Natural killer cell (primary cell): Measurements from ENCODE around the gene EIF4EBP3. TPM values are rescaled to one million over a fixed set of nuclear protein-coding genes. Genes with fewer than 3 reads are reported as not detected.

ENCODE experiments used
- ATAC-seq, 3 donors: fragments of 150-1000 bp in 2 of 3; fragments of 200-7000 bp in 1 of 3; cut with Tn5 transposase; 1 replicate in 1 of 3; 2 replicates in 2 of 3; pipeline ENCODE4 v1.10.0; 2021; ENCODE audit warnings: mild to moderate bottlenecking in 2 of 3, moderate library complexity in 2 of 3
- DNase-seq, 2 donors: peaks; one replicate each; pipeline versions ENCODE4 v3.0.0 to v3.0.0-alpha.2; 2013 to 2021; ENCODE audit warnings: mixed read lengths in 1 of 2
- H3K27ac ChIP-seq: one replicate; pipeline ENCODE4 v1.5.1; 2013; ENCODE audit warnings: mild to moderate bottlenecking, low read length
- H3K27me3 ChIP-seq: one replicate; pipeline ENCODE4 v1.6.1; 2013; ENCODE audit warnings: low read length; ENCODE audit not compliant: control insufficient read depth, insufficient read depth
- H3K36me3 ChIP-seq: one replicate; pipeline ENCODE4 v1.6.1; 2013; ENCODE audit warnings: low read length; ENCODE audit not compliant: control insufficient read depth, insufficient read depth
- H3K4me1 ChIP-seq: one replicate; pipeline ENCODE4 v1.6.1; 2013; ENCODE audit warnings: low read length; ENCODE audit not compliant: control insufficient read depth, insufficient read depth
- H3K4me3 ChIP-seq: one replicate; pipeline ENCODE4 v1.5.1; 2013; ENCODE audit warnings: low read length
- H3K9me3 ChIP-seq: one replicate; pipeline ENCODE4 v1.6.1; 2013; ENCODE audit warnings: low read length; ENCODE audit not compliant: control insufficient read depth, insufficient read depth
- H3K27ac Mint-ChIP-seq, 2 donors: one replicate each; pipeline ENCODE4 v1.8.0; 2022; ENCODE audit warnings: mild to moderate bottlenecking in 2 of 2, mixed read lengths in 2 of 2, moderate library complexity in 1 of 2
- H3K27me3 Mint-ChIP-seq, 2 donors: one replicate each; pipeline ENCODE4 v1.8.0; 2022; ENCODE audit warnings: low read depth in 2 of 2, mixed read lengths in 2 of 2
- H3K36me3 Mint-ChIP-seq: one replicate; pipeline ENCODE4 v1.8.0; 2022; ENCODE audit warnings: mixed read lengths
- H3K4me1 Mint-ChIP-seq, 2 donors: one replicate each; pipeline ENCODE4 v1.8.0; 2022; ENCODE audit warnings: mixed read lengths in 2 of 2
- H3K4me3 Mint-ChIP-seq: one replicate; pipeline ENCODE4 v1.8.0; 2022; ENCODE audit warnings: mild to moderate bottlenecking, moderate library complexity, mixed read lengths
- H3K9me3 Mint-ChIP-seq, 2 donors: one replicate each; pipeline ENCODE4 v1.8.0; 2022; ENCODE audit warnings: mixed read lengths in 2 of 2
- WGBS: methylation state at CpG from one replicate; pipeline ENCODE4 v1.1.7; 2013; ENCODE audit warnings: missing lambda C conversion rate; ENCODE audit not compliant: insufficient coverage; 5-methylcytosine and 5-hydroxymethylcytosine counted together
- intact Hi-C: fragments of 100-400 bp; cut with micrococcal nuclease; formaldehyde crosslinking; loops from one replicate; pipeline ENCODE4 v1.14.2; 2022
- total RNA-seq, 4 donors: library from RNA; stranded (reverse); fragments of 120-200 nt in 1 of 4; gene quantifications; one replicate each; pipeline versions ENCODE4 v1.2.3 to v1.2.4, GENCODE V29; 2013 to 2022
- TF ChIP-seq, protein P1 (sequence below): fragments of 200-600 bp; IDR thresholded peaks from one replicate; pipeline ENCODE4 v1.8.0; 2022; ENCODE audit warnings: antibody characterized with exemption

The EIF4EBP3 gene
- total RNA-seq, 3 donors from 2014 or later (not counting 1 experiment from before 2014, with no cell fraction given) = 5.8 to 9.4 (median 6.0) TPM

DNA sequence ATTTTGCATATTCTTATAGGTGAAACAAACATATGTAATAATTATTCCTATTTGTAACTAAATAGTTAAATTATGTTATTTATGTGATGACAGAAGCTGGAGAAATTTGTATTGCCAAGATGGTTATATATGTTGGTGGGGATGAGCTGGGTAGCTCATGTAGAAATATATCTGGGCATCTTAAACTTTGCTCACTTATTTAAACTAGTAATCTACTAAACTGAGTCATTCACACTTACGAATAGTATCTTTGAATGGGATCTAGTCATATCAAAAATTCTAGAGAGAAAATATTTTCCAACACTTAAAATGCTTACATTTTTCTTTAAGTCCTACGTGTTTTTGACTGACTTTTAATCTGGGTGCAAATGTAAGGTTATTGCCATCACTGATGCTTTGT lies 44.6 kb upstream of the EIF4EBP3 start:
- H3K36me3 ChIP-seq = peaks cover 37% of the 10 kb centered on the region
- ATAC-seq (no peak), DNase-seq (no peak)
- H3K4me1 ChIP-seq = no peaks in the 10 kb centered on the region
- intact Hi-C loops = no loop called here
- TF ChIP-seq, protein P1, sequence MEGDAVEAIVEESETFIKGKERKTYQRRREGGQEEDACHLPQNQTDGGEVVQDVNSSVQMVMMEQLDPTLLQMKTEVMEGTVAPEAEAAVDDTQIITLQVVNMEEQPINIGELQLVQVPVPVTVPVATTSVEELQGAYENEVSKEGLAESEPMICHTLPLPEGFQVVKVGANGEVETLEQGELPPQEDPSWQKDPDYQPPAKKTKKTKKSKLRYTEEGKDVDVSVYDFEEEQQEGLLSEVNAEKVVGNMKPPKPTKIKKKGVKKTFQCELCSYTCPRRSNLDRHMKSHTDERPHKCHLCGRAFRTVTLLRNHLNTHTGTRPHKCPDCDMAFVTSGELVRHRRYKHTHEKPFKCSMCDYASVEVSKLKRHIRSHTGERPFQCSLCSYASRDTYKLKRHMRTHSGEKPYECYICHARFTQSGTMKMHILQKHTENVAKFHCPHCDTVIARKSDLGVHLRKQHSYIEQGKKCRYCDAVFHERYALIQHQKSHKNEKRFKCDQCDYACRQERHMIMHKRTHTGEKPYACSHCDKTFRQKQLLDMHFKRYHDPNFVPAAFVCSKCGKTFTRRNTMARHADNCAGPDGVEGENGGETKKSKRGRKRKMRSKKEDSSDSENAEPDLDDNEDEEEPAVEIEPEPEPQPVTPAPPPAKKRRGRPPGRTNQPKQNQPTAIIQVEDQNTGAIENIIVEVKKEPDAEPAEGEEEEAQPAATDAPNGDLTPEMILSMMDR = no peak
- no peaks in the 10 kb centered on the region for H3K27me3 Mint-ChIP-seq
- WGBS = 100% methylated on average over 1 of the region's 2 CpGs
- H3K36me3 Mint-ChIP-seq = no peaks in the 10 kb centered on the region
- H3K9me3 ChIP-seq = no peaks in the 10 kb centered on the region
- no peak overlapping the region for H3K27ac Mint-ChIP-seq
- no peak overlapping the region for H3K27ac ChIP-seq
- H3K4me3 Mint-ChIP-seq = no peak overlapping the region
- H3K27me3 ChIP-seq = no peaks in the 10 kb centered on the region
- H3K4me3 ChIP-seq = no peak overlapping the region
- peaks cover 0 to 6% of the 10 kb centered on the region in 2 donors for H3K4me1 Mint-ChIP-seq
- H3K9me3 Mint-ChIP-seq = no peaks in the 10 kb centered on the region

- peaks cover 78% of the 10 kb centered on the region for H3K36me3 ChIP-seq
- Mint-ChIP-seq H3K9me3 (no peaks in the 10 kb centered on the region), H3K36me3 (peaks cover 6% of the 10 kb centered on the region), H3K27ac (no peak overlapping the region), H3K4me3 (no peak overlapping the region), H3K27me3 (no peaks in the 10 kb centered on the region), H3K4me1 (no peaks in the 10 kb centered on the region)
- DNase-seq = no peak
- H3K4me1 ChIP-seq = no peaks in the 10 kb centered on the region
- H3K4me3 ChIP-seq = no peak overlapping the region
- TF ChIP-seq, protein P1 = no peak
- no peaks in the 10 kb centered on the region for H3K27me3 ChIP-seq
- ATAC-seq = no peak
- H3K9me3 ChIP-seq = no peaks in the 10 kb centered on the region
- intact Hi-C loops = no loop called here
- WGBS = 95% methylated on average over 4 of the region's 4 CpGs
- H3K27ac ChIP-seq = no peak overlapping the region
Observed at GRCh38 chr5:140509898-140510297, 37.6 kb upstream of the EIF4EBP3 start.

GRCh38 chr5:140513124-140513523 lies 34.3 kb upstream of the EIF4EBP3 start:
- Mint-ChIP-seq H3K36me3 (peaks cover 6% of the 10 kb centered on the region), H3K4me3 (no peak overlapping the region), H3K27ac (no peak overlapping the region), H3K4me1 (no peaks in the 10 kb centered on the region), H3K9me3 (no peaks in the 10 kb centered on the region), H3K27me3 (no peaks in the 10 kb centered on the region)
- ATAC-seq (no peak), DNase-seq (no peak)
- WGBS = 98% methylated on average over 2 of the region's 2 CpGs
- H3K4me3 ChIP-seq = no peak overlapping the region
- no peak overlapping the region for H3K27ac ChIP-seq
- H3K4me1 ChIP-seq = no peaks in the 10 kb centered on the region
- intact Hi-C loops = no loop called here
- H3K36me3 ChIP-seq = peaks cover 54% of the 10 kb centered on the region
- TF ChIP-seq, protein P1 = no peak
- H3K9me3 ChIP-seq = no peaks in the 10 kb centered on the region
- H3K27me3 ChIP-seq = no peaks in the 10 kb centered on the region

DNA sequence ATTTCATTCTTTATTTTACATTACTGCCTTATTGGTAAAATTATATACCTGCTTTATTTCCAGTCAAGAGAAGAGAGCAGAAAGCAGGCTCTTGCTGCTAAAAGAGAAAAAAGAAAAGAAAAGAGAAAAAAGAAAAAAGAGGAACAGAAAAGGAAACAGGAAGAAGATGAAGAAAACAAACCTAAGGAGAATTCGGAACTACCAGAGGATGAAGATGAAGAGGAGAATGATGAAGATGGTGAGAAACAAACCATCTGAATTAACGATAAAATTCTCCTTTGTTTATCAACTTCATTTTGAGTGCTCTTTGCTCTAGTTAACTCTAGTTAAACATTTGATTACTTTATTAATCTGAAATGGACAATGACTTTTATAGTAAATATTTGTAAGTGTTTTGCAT lies 23.5 kb upstream of the EIF4EBP3 start:
- no peak for ATAC-seq
- H3K36me3 Mint-ChIP-seq = peaks cover 29% of the 10 kb centered on the region
- H3K27ac ChIP-seq = no peak overlapping the region
- WGBS = no CpG with 5 or more reads among the region's 2 CpGs
- no peaks in the 10 kb centered on the region for H3K27me3 Mint-ChIP-seq
- H3K4me3 ChIP-seq = no peak overlapping the region
- TF ChIP-seq, protein P1 = no peak
- intact Hi-C loops = no loop called here
- peak overlapping the region; percentile 60 to 72 for H3K27ac Mint-ChIP-seq
- no peaks in the 10 kb centered on the region for H3K4me1 ChIP-seq
- H3K4me3 Mint-ChIP-seq = no peak overlapping the region
- no peaks in the 10 kb centered on the region for H3K4me1 Mint-ChIP-seq
- peaks cover 43% of the 10 kb centered on the region for H3K36me3 ChIP-seq
- H3K9me3 ChIP-seq = no peaks in the 10 kb centered on the region
- no peaks in the 10 kb centered on the region for H3K9me3 Mint-ChIP-seq
- no peak for DNase-seq
- no peaks in the 10 kb centered on the region for H3K27me3 ChIP-seq
